Subcutaneous abdominal adipose tissue (tissue), 5 donors: ENCODE data around the gene NPRL2.
A peak's percentile ranks its signal among the peaks of the same experiment; 100 is the strongest.

Experiments
- H3K27ac ChIP-seq: one replicate; pipeline ENCODE4 v1.7.0; 2013; ENCODE audit warnings: low read depth, mild to moderate bottlenecking, inconsistent platforms, low read length, moderate library complexity
- H3K27me3 ChIP-seq, 5 donors: one replicate each; pipeline ENCODE4 v1.7.0; 2013; ENCODE audit warnings: low read length in 5 of 5, inconsistent platforms in 1 of 5; ENCODE audit not compliant: control insufficient read depth in 5 of 5, insufficient read depth in 4 of 5
- H3K36me3 ChIP-seq, 5 donors: one replicate each; pipeline ENCODE4 v1.7.0; 2013; ENCODE audit warnings: low read length in 5 of 5; ENCODE audit not compliant: control insufficient read depth in 5 of 5, insufficient read depth in 5 of 5
- H3K4me1 ChIP-seq, 5 donors: one replicate each; pipeline ENCODE4 v1.7.0; 2013; ENCODE audit warnings: low read length in 5 of 5, mild to moderate bottlenecking in 3 of 5, moderate library complexity in 1 of 5; ENCODE audit not compliant: control insufficient read depth in 5 of 5, insufficient read depth in 5 of 5
- H3K4me3 ChIP-seq, 5 donors: one replicate each; pipeline ENCODE4 v1.7.0; 2013; ENCODE audit warnings: low read length in 5 of 5, low read depth in 1 of 5
- H3K9ac ChIP-seq, 5 donors: one replicate each; pipeline ENCODE4 v1.7.0; 2013; ENCODE audit warnings: low read length in 5 of 5, mild to moderate bottlenecking in 4 of 5, moderate library complexity in 3 of 5
- H3K9me3 ChIP-seq, 5 donors: one replicate each; pipeline ENCODE4 v1.7.0; 2013; ENCODE audit warnings: low read length in 5 of 5; ENCODE audit not compliant: control insufficient read depth in 5 of 5
- donor health status: healthy.
- donor health status: healthy.
- donor health status: healthy.
- donor health status: healthy.
- donor health status: healthy.

Gene NPRL2

DNA sequence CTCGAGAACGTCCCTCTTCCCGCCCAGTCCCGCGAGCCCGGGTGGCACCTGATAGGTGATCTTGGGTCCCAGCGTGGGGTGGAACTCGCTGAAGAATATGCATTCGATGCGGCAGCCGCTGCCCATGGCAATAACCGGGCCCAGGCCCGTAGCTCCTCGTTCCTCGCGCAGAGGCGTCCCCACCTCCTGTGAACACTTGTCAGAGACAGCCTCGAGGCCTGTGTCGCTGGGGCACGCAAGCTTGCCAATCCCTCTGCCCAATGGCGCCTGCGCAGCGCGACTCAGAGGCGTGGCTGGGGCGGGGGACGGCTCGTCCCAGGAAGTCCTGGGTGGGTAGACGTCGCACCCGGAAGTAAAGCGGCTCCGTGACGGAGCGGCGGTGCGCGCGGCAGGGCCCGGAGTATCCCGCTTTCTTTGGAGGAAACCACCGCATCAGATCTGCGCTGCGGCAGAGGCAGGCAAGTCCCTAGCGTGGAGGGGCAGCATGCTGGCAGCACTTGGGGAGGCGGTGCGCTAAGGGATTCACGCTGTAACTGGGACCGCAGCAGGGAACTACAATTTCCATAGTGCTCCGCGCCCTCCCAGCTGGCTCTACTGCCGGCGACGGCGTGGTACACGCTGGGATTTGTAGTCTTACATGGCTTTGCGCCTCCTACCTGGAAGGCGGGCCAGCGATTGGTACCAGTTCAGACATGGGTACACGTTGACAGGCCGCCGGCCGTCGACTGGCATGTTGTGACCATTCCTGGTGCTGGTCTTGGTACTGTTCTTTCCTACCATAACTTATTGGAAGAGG lies at the start of gene NPRL2, which contains the start of gene CYB561D2:
Gene NPRL2, minus strand, starts transcription at position 249 of the 796 bp plus-strand sequence. Its CDS starts 123 bp downstream, at position 126.
Gene CYB561D2, plus strand, starts transcription at position 336 of the 796 bp plus-strand sequence. CDS start 572 bp downstream, outside the sequence.
- peaks cover 0 to 46% (median 44%) of the 10 kb centered on the region in 5 donors for H3K36me3 ChIP-seq
- peak within 1 kb of the TSS; percentile 84 to 99 (median 92) for H3K4me3 ChIP-seq

DNA sequence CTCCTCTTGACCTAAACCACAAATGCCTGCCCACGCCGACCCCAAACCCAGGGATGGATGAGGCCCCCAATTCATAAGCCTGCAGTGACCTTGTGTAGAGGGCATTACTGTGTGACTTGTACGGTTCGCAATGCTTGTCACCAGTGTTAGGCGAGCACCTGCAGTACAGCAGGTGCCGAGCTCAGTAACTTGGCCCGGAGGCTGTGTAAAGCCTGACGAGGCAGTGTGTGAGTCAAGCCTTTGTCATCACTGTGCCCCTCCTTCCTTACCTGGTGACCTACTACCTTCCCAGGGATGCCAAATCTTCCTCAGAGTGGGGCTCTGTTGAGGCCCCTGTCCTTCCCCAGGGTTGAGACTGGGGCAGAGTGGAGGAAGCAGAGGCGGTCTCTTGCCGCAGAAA lies 45.9 kb upstream of the NPRL2 start:
- Histone ChIP-seq H3K27ac (no peak overlapping the region), H3K4me1 (peaks cover 0 to 22% (median 7%) of the 10 kb centered on the region in 5 donors), H3K9ac (no peak overlapping the region), H3K36me3 (no peaks in the 10 kb centered on the region), H3K4me3 (no peak overlapping the region), H3K9me3 (no peaks in the 10 kb centered on the region), H3K27me3 (no peaks in the 10 kb centered on the region)

More for the DNA sequence above, at the start of gene NPRL2, which contains the start of gene CYB561D2:
- H3K9ac ChIP-seq, result peak within 1 kb of the TSS; percentile 71 to 92 (median 76)
- H3K27ac ChIP-seq, result peak within 1 kb of the TSS; percentile 86
- no peaks in the 10 kb centered on the region for H3K27me3 ChIP-seq
- H3K4me1 ChIP-seq, result peaks cover 11 to 44% (median 36%) of the 10 kb centered on the region in 5 donors
- H3K9me3 ChIP-seq, result no peaks in the 10 kb centered on the region

GRCh38 chr3:50395070-50395860 lies 44.7 kb upstream of the NPRL2 start:
- H3K9ac ChIP-seq, result no peak overlapping the region
- no peak overlapping the region for H3K27ac ChIP-seq
- no peaks in the 10 kb centered on the region for H3K9me3 ChIP-seq
- no peaks in the 10 kb centered on the region for H3K36me3 ChIP-seq
- peaks cover 0 to 24% (median 12%) of the 10 kb centered on the region in 5 donors for H3K4me1 ChIP-seq
- no peaks in the 10 kb centered on the region for H3K27me3 ChIP-seq
- no peak overlapping the region for H3K4me3 ChIP-seq

- Histone ChIP-seq H3K4me1 (peaks cover 0 to 24% (median 12%) of the 10 kb centered on the region in 5 donors), H3K36me3 (no peaks in the 10 kb centered on the region), H3K9me3 (no peaks in the 10 kb centered on the region), H3K9ac (no peak overlapping the region), H3K27ac (no peak overlapping the region), H3K4me3 (no peak overlapping the region), H3K27me3 (no peaks in the 10 kb centered on the region)
Measured at GRCh38 chr3:50393061-50393460, 42.5 kb upstream of the NPRL2 start.

- no peaks in the 10 kb centered on the region for H3K36me3 ChIP-seq
- H3K4me3 ChIP-seq, result no peak overlapping the region
- peaks cover 0 to 24% (median 12%) of the 10 kb centered on the region in 5 donors for H3K4me1 ChIP-seq
- H3K27me3 ChIP-seq, result no peaks in the 10 kb centered on the region
- no peak overlapping the region for H3K9ac ChIP-seq
- H3K27ac ChIP-seq, result no peak overlapping the region
- H3K9me3 ChIP-seq, result no peaks in the 10 kb centered on the region
Measured at GRCh38 chr3:50392101-50392715, 41.6 kb upstream of the NPRL2 start.

DNA sequence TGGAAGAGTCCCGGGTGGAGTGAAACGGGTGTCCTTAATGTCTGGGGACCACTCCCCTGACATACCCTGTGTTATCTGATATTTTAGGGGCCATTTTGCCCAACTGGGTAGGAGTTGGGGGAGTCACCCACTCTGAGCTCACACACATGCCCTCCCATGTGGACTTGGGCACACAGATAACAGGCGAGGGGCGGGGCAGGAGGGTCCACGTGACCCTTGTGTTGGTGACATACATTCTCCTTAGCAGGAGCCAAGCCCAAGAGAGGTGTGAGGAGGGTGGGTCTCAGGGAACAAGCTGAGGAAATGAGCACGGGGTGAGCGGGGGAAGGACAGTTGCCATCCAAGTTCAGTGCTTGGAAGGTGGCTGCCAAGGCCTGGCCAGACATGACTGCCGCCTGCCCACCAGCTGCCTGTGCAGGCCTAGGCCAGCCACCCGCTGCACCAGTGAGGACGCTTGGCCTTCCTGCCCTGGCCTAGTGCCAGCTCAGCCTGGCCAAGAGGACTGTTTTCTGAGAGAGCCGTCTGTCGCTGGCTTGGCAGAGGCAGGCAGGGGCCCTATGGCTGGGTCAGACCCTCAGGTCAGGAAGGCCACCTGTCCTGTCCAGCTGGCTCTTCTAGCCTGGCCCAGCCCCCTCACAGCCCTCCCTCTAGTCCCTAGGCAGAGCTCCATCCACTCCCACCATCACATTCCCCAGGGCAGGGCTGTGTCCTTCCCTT lies 40.1 kb upstream of the NPRL2 start:
- Histone ChIP-seq H3K27me3 (no peaks in the 10 kb centered on the region), H3K9ac (no peak overlapping the region), H3K27ac (no peak overlapping the region), H3K4me1 (peaks cover 0 to 22% (median 12%) of the 10 kb centered on the region in 5 donors), H3K36me3 (no peaks in the 10 kb centered on the region), H3K4me3 (no peak overlapping the region), H3K9me3 (no peaks in the 10 kb centered on the region)

- Histone ChIP-seq H3K27ac (no peak overlapping the region), H3K4me3 (no peak overlapping the region), H3K4me1 (peaks cover 0 to 17% (median 12%) of the 10 kb centered on the region in 5 donors), H3K9ac (no peak overlapping the region), H3K36me3 (no peaks in the 10 kb centered on the region), H3K9me3 (no peaks in the 10 kb centered on the region), H3K27me3 (no peaks in the 10 kb centered on the region)
Measured at GRCh38 chr3:50389414-50389767, 38.8 kb upstream of the NPRL2 start.

- H3K9me3 ChIP-seq, result no peaks in the 10 kb centered on the region
- peaks cover 0 to 17% (median 12%) of the 10 kb centered on the region in 5 donors for H3K4me1 ChIP-seq
- H3K4me3 ChIP-seq, result no peak overlapping the region
- no peaks in the 10 kb centered on the region for H3K36me3 ChIP-seq
- H3K27ac ChIP-seq, result no peak overlapping the region
- H3K27me3 ChIP-seq, result no peaks in the 10 kb centered on the region
- no peak overlapping the region for H3K9ac ChIP-seq
Measured at GRCh38 chr3:50388720-50389413, 38.3 kb upstream of the NPRL2 start.
